Karpas-422 (cell line): ENCODE results near the gene P2RY6. TPM values are rescaled to one million over a fixed set of nuclear protein-coding genes. Genes with fewer than 3 reads are reported as not detected.

Source experiments
- DNase-seq: peaks from one replicate; pipeline ENCODE4 v3.0.0-alpha.2; 2015
- H2AFZ ChIP-seq: fragments of 200-600 bp; sonication (generic); 2 replicates; pipeline ENCODE4 v1.6.1; 2014; ENCODE audit warnings: antibody characterized with exemption, low read length, mixed read lengths
- H3K27ac ChIP-seq: fragments of 200-600 bp; sonication (generic); 2 replicates; pipeline ENCODE4 v1.5.1; 2014; ENCODE audit warnings: mild to moderate bottlenecking, low read length, moderate library complexity
- H3K27me3 ChIP-seq: fragments of 200-600 bp; sonication (generic); 2 replicates; pipeline ENCODE4 v1.6.1; 2014; ENCODE audit warnings: low read length, mixed read lengths
- H3K36me3 ChIP-seq: fragments of 200-600 bp; sonication (generic); 2 replicates; pipeline ENCODE4 v1.6.1; 2014; ENCODE audit warnings: low read length, mixed read lengths; ENCODE audit not compliant: insufficient read depth
- H3K4me1 ChIP-seq: fragments of 200-600 bp; sonication (generic); 2 replicates; pipeline ENCODE4 v1.6.1; 2014; ENCODE audit warnings: mild to moderate bottlenecking, low read length, mixed read lengths
- H3K4me2 ChIP-seq: fragments of 200-600 bp; sonication (generic); 2 replicates; pipeline ENCODE4 v1.6.1; 2014; ENCODE audit warnings: low read length, low read depth, mild to moderate bottlenecking; ENCODE audit not compliant: poor library complexity, severe bottlenecking
- H3K4me3 ChIP-seq: fragments of 200-600 bp; sonication (generic); 2 replicates; pipeline ENCODE4 v1.5.1; 2014; ENCODE audit warnings: mild to moderate bottlenecking, antibody characterized with exemption, low read length, mixed read lengths
- H3K79me2 ChIP-seq: fragments of 200-600 bp; sonication (generic); 2 replicates; pipeline ENCODE4 v1.6.1; 2014; ENCODE audit warnings: mild to moderate bottlenecking, low read length, mixed read lengths
- H3K9ac ChIP-seq: fragments of 200-600 bp; sonication (generic); 2 replicates; pipeline ENCODE4 v1.6.0; 2014; ENCODE audit warnings: low read length
- H3K9me2 ChIP-seq: fragments of 200-600 bp; sonication (generic), shearing (Covaris generic); replicated peaks from 2 replicates; pipeline ENCODE4 v1.6.0; 2014; ENCODE audit warnings: mild to moderate bottlenecking, low read length, moderate library complexity; ENCODE audit not compliant: insufficient read depth
- H3K9me3 ChIP-seq: fragments of 300-700, 200-600 bp; sonication (generic); 2 replicates; pipeline ENCODE4 v1.6.1; 2014; ENCODE audit warnings: low read length, mixed read lengths
- H4K20me1 ChIP-seq: fragments of 200-600 bp; sonication (generic); 2 replicates; pipeline ENCODE4 v1.6.1; 2014; ENCODE audit warnings: mild to moderate bottlenecking, antibody characterized with exemption, low read length, low read depth; ENCODE audit not compliant: insufficient read depth
- total RNA-seq: library from RNA; depleted of rRNA; stranded (reverse); fragments of >200 nt; shearing (Covaris generic); gene quantifications from 2 replicates; pipeline ENCODE4 v1.2.3, GENCODE V29; 2014; ENCODE audit warnings: low replicate concordance

The P2RY6 gene
- total RNA-seq, 1 experiment from 2014 or later, result not detected

DNA sequence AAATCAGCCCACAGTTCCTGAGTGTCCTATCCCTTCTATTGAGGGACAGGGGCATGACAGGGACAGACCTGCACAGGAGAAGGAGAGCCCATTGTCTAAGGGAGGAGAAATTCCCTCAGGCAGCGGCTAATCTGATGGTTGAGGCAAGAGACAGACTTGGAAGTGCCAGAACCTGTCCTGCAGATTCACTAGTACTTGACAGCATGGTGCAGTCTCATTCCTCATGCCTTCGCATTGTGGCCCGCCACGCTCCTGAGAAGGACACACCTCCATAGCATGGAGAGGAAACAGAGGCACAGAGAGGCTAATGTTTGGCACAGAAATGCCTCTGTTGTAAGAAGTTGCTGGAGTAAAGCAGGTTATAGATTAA lies 3.2 kb downstream of the P2RY6 start:
- H2AFZ ChIP-seq, result no peak overlapping the region
- H3K36me3 ChIP-seq, result no peaks in the 10 kb centered on the region
- H3K4me2 ChIP-seq, result no peak overlapping the region
- peaks cover 5% of the 10 kb centered on the region for H3K4me1 ChIP-seq
- no peaks in the 10 kb centered on the region for H3K9me3 ChIP-seq
- no peak overlapping the region for H3K4me3 ChIP-seq
- H3K9ac ChIP-seq, result no peak overlapping the region
- no peaks in the 10 kb centered on the region for H4K20me1 ChIP-seq
- H3K27ac ChIP-seq, result no peak overlapping the region
- no peaks in the 10 kb centered on the region for H3K27me3 ChIP-seq
- DNase-seq, result no peak
- H3K9me2 ChIP-seq, result no peaks in the 10 kb centered on the region
- H3K79me2 ChIP-seq, result no peaks in the 10 kb centered on the region

DNA sequence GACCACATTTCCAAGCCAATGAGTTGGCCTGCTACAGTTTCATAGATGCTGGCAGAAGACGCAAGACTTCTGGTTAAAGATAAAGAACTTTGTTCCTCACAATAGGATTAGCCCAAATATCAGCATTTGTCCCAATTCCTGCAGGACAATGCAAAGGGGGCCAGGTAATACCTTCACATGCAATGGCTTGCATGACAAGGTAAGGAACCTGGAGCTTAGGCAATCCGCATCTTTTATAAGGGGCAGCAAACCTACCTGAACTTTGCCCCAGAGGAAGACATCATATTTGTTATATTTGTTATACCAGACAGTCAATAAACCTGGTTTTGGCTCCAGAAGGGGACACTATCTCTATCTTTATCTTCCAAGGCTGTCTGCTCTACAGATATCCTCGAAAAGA lies 5.3 kb downstream of the P2RY6 start:
- Histone ChIP-seq H3K9me2 (no peaks in the 10 kb centered on the region), H3K4me2 (no peak overlapping the region), H3K9ac (no peak overlapping the region), H3K36me3 (no peaks in the 10 kb centered on the region), H4K20me1 (no peaks in the 10 kb centered on the region), H3K79me2 (no peaks in the 10 kb centered on the region), H3K4me3 (no peak overlapping the region), H3K27ac (no peak overlapping the region), H3K9me3 (no peaks in the 10 kb centered on the region), H3K4me1 (no peaks in the 10 kb centered on the region), H3K27me3 (no peaks in the 10 kb centered on the region), H2AFZ (no peak overlapping the region)
- no peak for DNase-seq

DNA sequence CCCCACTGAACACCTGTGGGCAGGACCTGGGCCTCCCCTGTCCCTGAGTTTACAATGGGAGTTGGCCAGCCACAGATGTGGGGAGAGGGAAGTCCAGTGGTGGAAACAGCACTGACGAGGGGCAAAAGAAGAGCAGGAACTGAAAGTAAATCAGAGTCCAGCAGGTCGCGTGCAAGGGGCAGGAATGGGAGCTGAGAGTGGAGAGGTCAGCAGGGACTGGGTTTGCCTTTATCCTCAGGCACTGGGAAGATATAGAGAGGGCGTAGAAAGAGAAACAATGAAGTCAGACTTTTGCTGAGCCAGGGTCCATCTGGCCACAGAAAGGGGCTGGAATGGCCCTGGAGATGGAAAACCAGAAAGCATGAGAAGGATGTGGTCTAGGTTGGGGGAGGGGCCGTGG lies 8.5 kb downstream of the P2RY6 start:
- no peak for DNase-seq
- Histone ChIP-seq H4K20me1 (no peaks in the 10 kb centered on the region), H3K27ac (no peak overlapping the region), H3K4me2 (no peak overlapping the region), H3K4me3 (no peak overlapping the region), H2AFZ (no peak overlapping the region), H3K36me3 (no peaks in the 10 kb centered on the region), H3K4me1 (no peaks in the 10 kb centered on the region), H3K9me3 (no peaks in the 10 kb centered on the region), H3K79me2 (no peaks in the 10 kb centered on the region), H3K9ac (peak overlapping the region; percentile 13; the same call in 1 of the 2 replicates), H3K27me3 (no peaks in the 10 kb centered on the region), H3K9me2 (no peaks in the 10 kb centered on the region)

DNA sequence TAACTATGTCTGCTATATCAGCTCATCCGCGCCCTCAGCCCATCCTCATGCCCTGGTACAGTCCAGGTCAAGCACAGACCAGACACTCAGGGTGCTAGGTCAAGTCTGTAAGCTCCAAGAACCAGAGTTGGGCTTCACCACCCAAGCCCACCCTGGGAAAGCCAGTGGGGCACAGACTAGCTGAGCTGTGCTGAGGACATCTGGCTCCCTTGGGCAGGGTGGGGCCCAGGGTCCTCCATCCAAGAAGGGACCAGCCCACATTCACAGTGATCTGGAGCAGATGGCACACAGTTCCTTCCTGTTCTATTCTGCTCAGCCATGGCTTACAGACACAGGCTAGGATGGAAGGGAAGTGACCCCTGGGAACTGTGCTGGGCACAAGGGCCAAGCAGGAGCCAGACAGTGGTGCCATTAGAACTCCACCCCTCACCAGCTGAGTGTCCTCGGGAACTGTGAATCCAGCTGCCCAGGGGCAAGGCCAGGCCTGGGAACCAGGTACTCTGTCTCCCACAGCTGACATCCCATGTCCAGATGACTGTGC lies 9.1 kb downstream of the P2RY6 start:
- H3K9me3 ChIP-seq, result no peaks in the 10 kb centered on the region
- no peak overlapping the region for H2AFZ ChIP-seq
- no peak for DNase-seq
- no peaks in the 10 kb centered on the region for H3K27me3 ChIP-seq
- no peak overlapping the region for H3K27ac ChIP-seq
- H3K79me2 ChIP-seq, result no peaks in the 10 kb centered on the region
- H3K4me1 ChIP-seq, result no peaks in the 10 kb centered on the region
- H3K9ac ChIP-seq, result no peak overlapping the region
- H3K36me3 ChIP-seq, result no peaks in the 10 kb centered on the region
- H3K9me2 ChIP-seq, result no peaks in the 10 kb centered on the region
- no peak overlapping the region for H3K4me3 ChIP-seq
- no peaks in the 10 kb centered on the region for H4K20me1 ChIP-seq
- H3K4me2 ChIP-seq, result no peak overlapping the region

DNA sequence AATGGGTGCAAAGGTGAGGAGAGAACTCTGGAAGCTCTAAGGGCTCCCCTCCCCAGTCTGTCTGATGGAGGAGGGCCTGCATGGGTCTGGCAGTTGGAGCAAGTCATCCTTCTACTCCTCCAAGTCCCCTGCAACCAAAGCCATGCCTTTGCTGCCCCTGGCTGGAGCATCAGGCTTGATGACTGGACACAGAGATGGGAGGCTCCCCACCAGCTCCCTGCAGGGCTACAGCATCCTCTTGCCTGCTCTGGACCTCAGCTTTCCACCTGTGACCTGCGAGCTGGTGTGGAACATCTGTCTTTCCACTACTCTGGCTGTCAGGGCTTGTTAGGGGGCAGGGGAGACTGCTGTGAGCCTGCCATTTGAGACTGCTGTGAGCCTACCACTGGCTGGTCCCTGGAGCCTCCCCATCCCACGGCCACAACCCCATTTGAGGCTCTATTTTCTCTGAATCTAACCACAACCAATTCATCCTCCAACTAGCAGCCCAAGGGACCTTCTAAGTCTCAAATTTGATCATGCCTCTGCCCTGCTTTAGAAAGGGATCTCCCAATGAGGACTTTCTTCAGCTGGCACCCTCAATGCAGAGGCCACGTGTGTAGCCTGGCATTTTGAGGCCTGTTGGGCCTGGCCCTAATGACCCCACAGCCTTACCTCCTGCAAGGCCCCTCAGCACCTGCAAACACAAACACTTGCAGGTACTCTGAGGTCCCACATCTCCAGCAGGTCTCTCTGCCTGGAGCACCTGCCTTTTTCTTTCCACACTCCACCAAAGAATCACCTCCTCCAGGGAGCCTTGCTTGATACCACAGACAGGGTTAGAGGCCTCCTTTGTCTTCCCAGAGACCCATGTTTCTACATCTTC lies 9.9 kb downstream of the P2RY6 start:
- no peak for DNase-seq
- H3K9me3 ChIP-seq, result no peaks in the 10 kb centered on the region

DNA sequence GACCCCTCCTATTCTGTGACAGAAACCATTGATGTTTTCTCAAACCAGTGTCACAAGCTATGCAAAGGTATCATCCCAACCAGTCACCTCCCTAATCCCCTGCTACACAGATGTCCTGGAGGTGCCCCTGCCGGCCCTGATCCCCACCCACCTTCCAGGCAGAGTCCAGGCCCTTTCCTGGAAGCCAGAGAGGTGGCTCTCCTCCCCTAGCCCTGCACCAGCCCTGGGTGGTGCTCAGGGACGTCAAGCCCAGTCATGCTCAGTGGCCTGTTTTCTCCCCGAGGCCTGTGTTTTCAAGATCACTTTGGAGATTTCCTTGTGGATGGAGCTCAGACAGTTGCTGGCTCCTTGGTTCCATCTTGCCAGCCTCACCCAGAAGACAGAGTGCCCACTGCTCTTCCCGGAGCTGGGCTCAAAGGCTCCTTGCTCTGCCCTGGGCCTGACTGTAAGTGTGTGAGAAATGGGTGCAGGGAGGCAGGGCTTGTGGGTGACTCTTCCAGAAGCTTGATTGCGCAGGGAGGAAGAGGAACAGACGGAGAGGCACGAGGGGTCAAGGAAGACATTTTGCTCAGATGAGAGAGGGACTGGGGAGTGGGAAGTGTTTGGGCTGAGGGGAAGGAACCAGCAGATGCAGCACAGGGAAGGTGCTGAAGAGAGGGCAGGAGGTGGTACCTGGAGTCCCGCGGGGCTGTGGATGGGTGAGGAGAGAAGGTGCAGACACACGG lies 11.3 kb downstream of the P2RY6 start:
- no peaks in the 10 kb centered on the region for H3K79me2 ChIP-seq
- H3K9me3 ChIP-seq, result no peaks in the 10 kb centered on the region
- H2AFZ ChIP-seq, result no peak overlapping the region
- H3K4me1 ChIP-seq, result no peaks in the 10 kb centered on the region
- no peaks in the 10 kb centered on the region for H4K20me1 ChIP-seq
- no peak overlapping the region for H3K4me2 ChIP-seq
- no peak overlapping the region for H3K4me3 ChIP-seq
- no peaks in the 10 kb centered on the region for H3K27me3 ChIP-seq
- H3K27ac ChIP-seq, result no peak overlapping the region
- no peak for DNase-seq
- H3K9me2 ChIP-seq, result no peaks in the 10 kb centered on the region
- H3K9ac ChIP-seq, result no peak overlapping the region
- H3K36me3 ChIP-seq, result no peaks in the 10 kb centered on the region

More for the DNA sequence above, 9.9 kb downstream of the P2RY6 start:
- H3K9ac ChIP-seq, result no peak overlapping the region
- no peaks in the 10 kb centered on the region for H3K79me2 ChIP-seq
- H3K27ac ChIP-seq, result no peak overlapping the region
- H3K4me3 ChIP-seq, result no peak overlapping the region
- no peaks in the 10 kb centered on the region for H3K36me3 ChIP-seq
- H3K4me2 ChIP-seq, result no peak overlapping the region
- H3K4me1 ChIP-seq, result no peaks in the 10 kb centered on the region
- H2AFZ ChIP-seq, result no peak overlapping the region
- no peaks in the 10 kb centered on the region for H3K27me3 ChIP-seq
- no peaks in the 10 kb centered on the region for H3K9me2 ChIP-seq
- H4K20me1 ChIP-seq, result no peaks in the 10 kb centered on the region

DNA sequence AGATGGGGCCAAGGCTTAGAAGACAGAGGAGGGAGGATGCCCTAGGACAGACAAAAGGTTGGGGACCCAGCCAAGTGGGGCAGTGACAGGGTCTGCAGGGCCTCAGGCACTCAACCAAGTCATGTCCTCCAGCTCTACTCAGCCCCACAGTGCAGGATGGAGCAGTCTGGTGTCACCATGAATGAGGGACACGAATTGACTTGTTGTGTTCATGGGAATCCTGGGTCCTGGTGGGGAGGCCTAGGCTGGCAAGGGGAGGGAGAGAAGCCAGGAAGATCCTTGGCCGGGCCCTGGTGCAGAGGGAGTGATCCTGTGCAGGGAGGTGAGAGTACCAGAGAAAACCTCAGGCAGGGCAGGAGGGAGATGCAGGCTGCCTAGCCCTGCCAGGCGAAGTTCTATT lies 12.0 kb downstream of the P2RY6 start:
- no peak overlapping the region for H3K4me2 ChIP-seq
- no peaks in the 10 kb centered on the region for H3K27me3 ChIP-seq
- no peak overlapping the region for H2AFZ ChIP-seq
- H3K9me2 ChIP-seq, result no peaks in the 10 kb centered on the region
- H3K27ac ChIP-seq, result no peak overlapping the region
- no peaks in the 10 kb centered on the region for H4K20me1 ChIP-seq
- H3K9me3 ChIP-seq, result no peaks in the 10 kb centered on the region
- H3K9ac ChIP-seq, result no peak overlapping the region
- no peaks in the 10 kb centered on the region for H3K79me2 ChIP-seq
- DNase-seq, result no peak
- no peak overlapping the region for H3K4me3 ChIP-seq
- H3K4me1 ChIP-seq, result peaks cover 2% of the 10 kb centered on the region; the same call in 1 of the 2 replicates
- no peaks in the 10 kb centered on the region for H3K36me3 ChIP-seq

DNA sequence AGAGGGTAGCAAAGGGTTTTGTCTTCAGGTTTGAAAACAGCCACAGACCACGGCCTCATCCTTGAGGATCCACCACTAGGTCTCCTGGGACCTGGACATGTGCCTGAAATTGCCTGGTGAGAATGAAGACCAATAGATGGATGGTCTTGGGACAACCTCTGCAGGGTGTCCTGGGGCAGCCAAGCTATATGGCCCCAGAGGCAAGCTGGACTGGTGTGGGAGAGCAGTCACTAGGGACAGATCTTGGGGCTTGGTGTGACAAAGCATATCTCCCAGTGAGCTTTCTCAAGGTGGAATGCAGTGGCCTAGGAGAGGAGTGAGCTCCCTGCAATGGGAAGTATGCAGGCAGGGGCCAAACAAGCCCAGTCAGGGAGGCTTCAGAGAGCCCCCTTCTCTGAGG lies 13.6 kb downstream of the P2RY6 start:
- DNase-seq, result no peak
- no peaks in the 10 kb centered on the region for H3K79me2 ChIP-seq
- H4K20me1 ChIP-seq, result no peaks in the 10 kb centered on the region
- no peak overlapping the region for H3K4me3 ChIP-seq
- H3K9me3 ChIP-seq, result no peaks in the 10 kb centered on the region
- no peak overlapping the region for H2AFZ ChIP-seq
- H3K27ac ChIP-seq, result no peak overlapping the region
- H3K4me1 ChIP-seq, result peaks cover 5% of the 10 kb centered on the region; the same call in 1 of the 2 replicates
- H3K9ac ChIP-seq, result no peak overlapping the region
- H3K27me3 ChIP-seq, result no peaks in the 10 kb centered on the region
- no peak overlapping the region for H3K4me2 ChIP-seq
- no peaks in the 10 kb centered on the region for H3K9me2 ChIP-seq
- H3K36me3 ChIP-seq, result no peaks in the 10 kb centered on the region
